NT2/D1 (cell line): ENCODE measurements around the gene HBEGF.
A peak's percentile ranks its signal among the peaks of the same experiment; 100 is the strongest.

ENCODE experiments used
- DNase-seq: peaks from one replicate; pipeline ENCODE4 v3.0.0-alpha.2; 2011; ENCODE audit warnings: low read depth, low spot score
- H3K27me3 ChIP-seq: 2 replicates; pipeline ENCODE4 v1.6.0; 2011; ENCODE audit warnings: mild to moderate bottlenecking; ENCODE audit not compliant: insufficient read length, insufficient read depth
- H3K36me3 ChIP-seq: 2 replicates; pipeline ENCODE4 v1.6.1; 2011; ENCODE audit warnings: mild to moderate bottlenecking, low read length, mixed read lengths; ENCODE audit not compliant: insufficient read depth, insufficient read length
- H3K4me1 ChIP-seq: 2 replicates; pipeline ENCODE4 v1.5.1; 2011; ENCODE audit not compliant: insufficient read depth, insufficient read length
- H3K4me3 ChIP-seq: 2 replicates; pipeline ENCODE4 v1.5.1; 2011; ENCODE audit warnings: low read depth; ENCODE audit not compliant: insufficient read length
- H3K9ac ChIP-seq: 2 replicates; pipeline ENCODE4 v1.6.0; 2011; ENCODE audit warnings: low read depth; ENCODE audit not compliant: insufficient read length
- H3K9me3 ChIP-seq: 2 replicates; pipeline ENCODE4 v1.5.1; 2011; ENCODE audit warnings: mild to moderate bottlenecking, low read length; ENCODE audit not compliant: insufficient read depth
- SUZ12 ChIP-seq: IDR thresholded peaks from 2 replicates; pipeline ENCODE4 v1.6.1; 2011; ENCODE audit not compliant: insufficient read length, insufficient read depth; ENCODE audit errors: extremely low read depth
- YY1 ChIP-seq: IDR thresholded peaks from 2 replicates; pipeline ENCODE4 v1.6.1; 2011; ENCODE audit not compliant: insufficient read length, insufficient read depth
- ZNF274 ChIP-seq: IDR thresholded peaks from 2 replicates; pipeline ENCODE4 v1.6.1; 2011; ENCODE audit warnings: mild to moderate bottlenecking, low read depth, low read length

The HBEGF gene

GRCh38 chr5:140328036-140328764, 18.2 kb downstream of the HBEGF start:
- no peak for DNase-seq
- Histone ChIP-seq H3K4me3 (no peak overlapping the region), H3K9me3 (no peaks in the 10 kb centered on the region), H3K27me3 (no peaks in the 10 kb centered on the region), H3K9ac (no peak overlapping the region), H3K4me1 (peaks cover under 1% of the 10 kb centered on the region), H3K36me3 (peaks cover 13% of the 10 kb centered on the region)
- TF ChIP-seq SUZ12 (no peak), ZNF274 (no peak), YY1 (no peak)

DNA sequence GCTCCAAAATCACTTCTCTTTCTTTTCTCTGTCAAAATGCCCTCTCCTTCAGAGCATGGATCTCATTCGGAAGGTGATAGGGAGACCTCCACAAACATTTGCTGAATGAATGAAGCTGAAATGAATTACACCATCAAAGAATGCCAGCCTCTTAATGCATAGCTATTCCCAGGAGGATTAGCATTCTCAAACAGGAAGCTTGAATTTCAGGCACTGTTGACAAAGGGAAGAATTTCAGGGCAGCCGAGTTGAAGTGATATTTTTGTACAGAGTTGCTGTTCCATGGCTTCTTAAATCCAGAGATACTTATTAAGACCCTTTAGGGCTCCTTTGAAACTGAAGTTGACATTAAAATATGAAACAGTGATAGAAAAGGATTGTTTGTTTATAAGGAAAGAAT, 18.8 kb downstream of the HBEGF start:
- DNase-seq, result no peak

GRCh38 chr5:140325486-140325885, 20.9 kb downstream of the HBEGF start:
- peaks cover 3% of the 10 kb centered on the region for H3K4me1 ChIP-seq
- no peak overlapping the region for H3K9ac ChIP-seq
- no peaks in the 10 kb centered on the region for H3K36me3 ChIP-seq
- no peak for DNase-seq
- no peaks in the 10 kb centered on the region for H3K9me3 ChIP-seq
- H3K4me3 ChIP-seq, result no peak overlapping the region
- TF ChIP-seq ZNF274 (no peak), SUZ12 (no peak), YY1 (no peak)
- H3K27me3 ChIP-seq, result no peaks in the 10 kb centered on the region

More for the DNA sequence above, 18.8 kb downstream of the HBEGF start:
- TF ChIP-seq ZNF274, result no peak
- no peak for TF ChIP-seq SUZ12
- no peak for TF ChIP-seq YY1
- Histone ChIP-seq H3K4me3 (no peak overlapping the region), H3K36me3 (peaks cover 7% of the 10 kb centered on the region), H3K27me3 (no peaks in the 10 kb centered on the region), H3K4me1 (peaks cover 3% of the 10 kb centered on the region), H3K9ac (no peak overlapping the region), H3K9me3 (no peaks in the 10 kb centered on the region)

- no peaks in the 10 kb centered on the region for H3K27me3 ChIP-seq
- H3K4me3 ChIP-seq, result no peak overlapping the region
- H3K9me3 ChIP-seq, result no peaks in the 10 kb centered on the region
- no peak for TF ChIP-seq ZNF274
- TF ChIP-seq SUZ12, result no peak
- TF ChIP-seq YY1, result no peak
- H3K36me3 ChIP-seq, result no peaks in the 10 kb centered on the region
- H3K4me1 ChIP-seq, result peaks cover 3% of the 10 kb centered on the region
- no peak for DNase-seq
- no peak overlapping the region for H3K9ac ChIP-seq
These were observed 21.7 kb downstream of the HBEGF start for GRCh38 chr5:140324617-140325241.

GRCh38 chr5:140324041-140324600, 22.3 kb downstream of the HBEGF start:
- no peak overlapping the region for H3K9ac ChIP-seq
- H3K36me3 ChIP-seq, result no peaks in the 10 kb centered on the region
- no peaks in the 10 kb centered on the region for H3K27me3 ChIP-seq
- TF ChIP-seq SUZ12 (no peak), YY1 (no peak), ZNF274 (no peak)
- no peak overlapping the region for H3K4me3 ChIP-seq
- H3K9me3 ChIP-seq, result no peaks in the 10 kb centered on the region
- H3K4me1 ChIP-seq, result peaks cover 3% of the 10 kb centered on the region
- no peak for DNase-seq

- DNase-seq, result no peak
- no peaks in the 10 kb centered on the region for H3K9me3 ChIP-seq
- peak overlapping the region; percentile 2 for H3K4me3 ChIP-seq
- no peaks in the 10 kb centered on the region for H3K36me3 ChIP-seq
- H3K27me3 ChIP-seq, result no peaks in the 10 kb centered on the region
- H3K9ac ChIP-seq, result no peak overlapping the region
- TF ChIP-seq YY1 (no peak), SUZ12 (no peak), ZNF274 (no peak)
- H3K4me1 ChIP-seq, result peaks cover 3% of the 10 kb centered on the region
These were observed 23.4 kb downstream of the HBEGF start for GRCh38 chr5:140322751-140323731.
